ENCODE measurements around the gene IL11. TPM values are rescaled to one million over a fixed set of nuclear protein-coding genes. Genes with fewer than 3 reads are reported as not detected.
"Not testable (repeated sequence)": the region's sequence is repeated elsewhere in the genome, so short reads cannot be mapped to it uniquely, and the experiment has no call there.

The IL11 gene
- total RNA-seq, 1 donor from 2014 or later = 3.1 TPM

DNA sequence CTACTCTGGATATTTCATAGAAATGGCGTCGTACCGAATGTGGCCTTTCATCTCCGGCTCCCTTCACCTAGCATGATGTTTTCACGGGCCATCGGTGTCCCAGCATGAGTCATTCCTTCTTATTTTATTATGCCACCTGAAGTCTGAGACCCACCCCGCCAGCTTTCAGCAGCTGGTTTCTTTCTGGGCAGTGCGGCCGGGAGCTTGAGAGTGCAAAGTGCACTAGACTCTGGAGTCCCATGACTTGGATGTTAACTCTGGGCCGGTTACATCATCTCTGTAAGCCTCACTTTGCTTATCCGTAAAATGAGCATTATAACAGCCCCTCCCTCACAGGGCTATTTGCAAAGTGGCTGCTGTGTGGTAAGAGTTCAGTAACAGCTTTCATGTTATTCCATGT, 36.4 kb downstream of the IL11 start:
- Mint-ChIP-seq H3K27ac (ENCODE audit: unreplicated experiment) (no peak overlapping the region), H3K4me3 (ENCODE audit: unreplicated experiment) (no peak overlapping the region), H3K9me3 (ENCODE audit: low read depth) (no peaks in the 10 kb centered on the region), H3K4me1 (ENCODE audit: low read depth) (peaks cover 4% of the 10 kb centered on the region), H3K36me3 (ENCODE audit: low read depth) (no peaks in the 10 kb centered on the region), H3K27me3 (ENCODE audit: low read depth) (no peaks in the 10 kb centered on the region)
- TF ChIP-seq, protein P1, sequence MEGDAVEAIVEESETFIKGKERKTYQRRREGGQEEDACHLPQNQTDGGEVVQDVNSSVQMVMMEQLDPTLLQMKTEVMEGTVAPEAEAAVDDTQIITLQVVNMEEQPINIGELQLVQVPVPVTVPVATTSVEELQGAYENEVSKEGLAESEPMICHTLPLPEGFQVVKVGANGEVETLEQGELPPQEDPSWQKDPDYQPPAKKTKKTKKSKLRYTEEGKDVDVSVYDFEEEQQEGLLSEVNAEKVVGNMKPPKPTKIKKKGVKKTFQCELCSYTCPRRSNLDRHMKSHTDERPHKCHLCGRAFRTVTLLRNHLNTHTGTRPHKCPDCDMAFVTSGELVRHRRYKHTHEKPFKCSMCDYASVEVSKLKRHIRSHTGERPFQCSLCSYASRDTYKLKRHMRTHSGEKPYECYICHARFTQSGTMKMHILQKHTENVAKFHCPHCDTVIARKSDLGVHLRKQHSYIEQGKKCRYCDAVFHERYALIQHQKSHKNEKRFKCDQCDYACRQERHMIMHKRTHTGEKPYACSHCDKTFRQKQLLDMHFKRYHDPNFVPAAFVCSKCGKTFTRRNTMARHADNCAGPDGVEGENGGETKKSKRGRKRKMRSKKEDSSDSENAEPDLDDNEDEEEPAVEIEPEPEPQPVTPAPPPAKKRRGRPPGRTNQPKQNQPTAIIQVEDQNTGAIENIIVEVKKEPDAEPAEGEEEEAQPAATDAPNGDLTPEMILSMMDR (IDR thresholded peaks at IDR 0.05) = no peak
- DNase-seq (ENCODE audit: low spot score) = no peak

GRCh38 chr19:55329791-55330190, 40.5 kb downstream of the IL11 start:
- not testable (repeated sequence) for H3K4me3 Mint-ChIP-seq (ENCODE audit: unreplicated experiment); DNase-seq (ENCODE audit: low spot score); H3K27ac Mint-ChIP-seq (ENCODE audit: unreplicated experiment); H3K9me3 Mint-ChIP-seq (ENCODE audit: low read depth); H3K4me1 Mint-ChIP-seq (ENCODE audit: low read depth); H3K36me3 Mint-ChIP-seq (ENCODE audit: low read depth); H3K27me3 Mint-ChIP-seq (ENCODE audit: low read depth)

GRCh38 chr19:55328774-55329318, 41.4 kb downstream of the IL11 start:
- not testable (repeated sequence) for DNase-seq (ENCODE audit: low spot score); H3K9me3 Mint-ChIP-seq (ENCODE audit: low read depth); H3K27ac Mint-ChIP-seq (ENCODE audit: unreplicated experiment); H3K27me3 Mint-ChIP-seq (ENCODE audit: low read depth); H3K4me3 Mint-ChIP-seq (ENCODE audit: unreplicated experiment); H3K36me3 Mint-ChIP-seq (ENCODE audit: low read depth); H3K4me1 Mint-ChIP-seq (ENCODE audit: low read depth)

GRCh38 chr19:55325172-55325571, 45.1 kb downstream of the IL11 start, which contains the start of gene TMEM150B:
Gene TMEM150B (minus strand): TSS chr19:55325341. CDS start chr19:55321036, 4,305 bp downstream.
- no peak within 1 kb of the TSS for H3K27ac Mint-ChIP-seq (ENCODE audit: unreplicated experiment)
- H3K27me3 Mint-ChIP-seq (ENCODE audit: low read depth) = peaks cover 8% of the 10 kb centered on the region
- no peak for DNase-seq (ENCODE audit: low spot score)
- no peaks in the 10 kb centered on the region for H3K36me3 Mint-ChIP-seq (ENCODE audit: low read depth)
- H3K4me1 Mint-ChIP-seq (ENCODE audit: low read depth) = peaks cover 9% of the 10 kb centered on the region
- no peaks in the 10 kb centered on the region for H3K9me3 Mint-ChIP-seq (ENCODE audit: low read depth)
- TF ChIP-seq, protein P1 (IDR thresholded peaks at IDR 0.05) = no peak
- no peak within 1 kb of the TSS for H3K4me3 Mint-ChIP-seq (ENCODE audit: unreplicated experiment)

- no peaks in the 10 kb centered on the region for H3K36me3 Mint-ChIP-seq (ENCODE audit: low read depth)
- no peak for DNase-seq (ENCODE audit: low spot score)
Observed at GRCh38 chr19:55324662-55325061, 45.6 kb downstream of the IL11 start.

DNA sequence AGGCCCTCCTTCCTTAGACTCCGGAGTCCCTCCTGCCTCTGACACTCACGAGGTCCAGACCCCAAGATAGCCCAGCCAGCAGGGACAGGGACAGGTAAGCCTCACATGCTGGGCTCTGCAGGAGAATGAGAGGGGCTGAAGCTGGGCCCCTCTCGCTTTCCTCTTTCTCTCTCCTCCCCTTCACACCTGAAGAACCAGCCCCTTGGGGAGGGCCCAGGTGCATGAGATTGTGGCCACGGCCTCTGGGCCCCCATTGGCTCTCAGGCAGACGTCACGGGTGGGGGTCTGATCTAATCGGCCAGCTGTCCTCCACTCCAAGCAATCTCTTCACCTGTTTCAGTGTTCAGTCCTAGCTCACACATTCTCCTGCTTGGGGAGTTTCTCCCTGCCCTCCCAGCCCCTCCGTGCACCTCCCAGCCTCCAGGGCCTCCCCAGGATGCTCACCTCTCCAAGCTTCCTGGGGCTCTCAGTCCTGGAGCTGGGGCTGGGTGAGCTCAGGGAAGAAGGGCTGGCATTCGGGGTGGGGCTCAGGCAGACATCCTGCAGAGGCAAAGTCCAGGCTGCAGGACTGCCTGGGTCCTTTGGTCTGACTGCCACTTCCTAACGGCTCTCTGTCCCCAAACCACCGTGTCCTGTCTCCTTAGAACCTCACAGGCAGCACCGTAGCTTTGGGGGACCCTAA, 47.9 kb downstream of the IL11 start:
- Mint-ChIP-seq H3K4me3 (ENCODE audit: unreplicated experiment) (no peak overlapping the region), H3K4me1 (ENCODE audit: low read depth) (peaks cover 7% of the 10 kb centered on the region), H3K27ac (ENCODE audit: unreplicated experiment) (no peak overlapping the region), H3K9me3 (ENCODE audit: low read depth) (no peaks in the 10 kb centered on the region), H3K27me3 (ENCODE audit: low read depth) (peaks cover 8% of the 10 kb centered on the region), H3K36me3 (ENCODE audit: low read depth) (no peaks in the 10 kb centered on the region)
- TF ChIP-seq, protein P1 (IDR thresholded peaks at IDR 0.05) = no peak
- DNase-seq (ENCODE audit: low spot score) = no peak

More at GRCh38 chr19:55324662-55325061, 45.6 kb downstream of the IL11 start:
- TF ChIP-seq, protein P1 (IDR thresholded peaks at IDR 0.05) = no peak
- peaks cover 14% of the 10 kb centered on the region for H3K4me1 Mint-ChIP-seq (ENCODE audit: low read depth)
- H3K27me3 Mint-ChIP-seq (ENCODE audit: low read depth) = peaks cover 8% of the 10 kb centered on the region
- H3K9me3 Mint-ChIP-seq (ENCODE audit: low read depth) = no peaks in the 10 kb centered on the region
- no peak overlapping the region for H3K27ac Mint-ChIP-seq (ENCODE audit: unreplicated experiment)
- no peak overlapping the region for H3K4me3 Mint-ChIP-seq (ENCODE audit: unreplicated experiment)
